WERI-Rb-1 (cell line): Measurements from ENCODE around the gene CYP3A5.

ENCODE experiments used
- DNase-seq: peaks from one replicate; pipeline ENCODE4 v3.0.0-alpha.2; 2020
- H3K27ac ChIP-seq: fragments of 250-450 bp; sonication (Bioruptor Pico); 2 replicates; pipeline ENCODE4 v1.5.1; 2020; ENCODE audit warnings: mild to moderate bottlenecking, moderate library complexity
- H3K27me3 ChIP-seq: fragments of 250-450 bp; sonication (Bioruptor Pico); 2 replicates; pipeline ENCODE4 v1.5.1; 2021; ENCODE audit warnings: mild to moderate bottlenecking, low read depth, moderate library complexity; ENCODE audit not compliant: insufficient read depth, severe bottlenecking
- H3K36me3 ChIP-seq: fragments of 250-450 bp; sonication (Bioruptor Pico); 2 replicates; pipeline ENCODE4 v1.5.1; 2020; ENCODE audit warnings: mild to moderate bottlenecking, moderate library complexity
- H3K4me3 ChIP-seq: 2 replicates; pipeline ENCODE4 v1.5.1; 2011; ENCODE audit warnings: low read depth, mild to moderate bottlenecking, control low read depth, low read length
- H3K9me3 ChIP-seq: fragments of 250-450 bp; sonication (Bioruptor Pico); 2 replicates; pipeline ENCODE4 v1.5.1; 2021; ENCODE audit warnings: mild to moderate bottlenecking, moderate library complexity; ENCODE audit not compliant: severe bottlenecking
- CTCF ChIP-seq: IDR thresholded peaks from 2 replicates; pipeline ENCODE4 v1.5.1; 2011; ENCODE audit warnings: low read depth, mild to moderate bottlenecking, control low read depth, inconsistent platforms, low read length

CYP3A5 gene

GRCh38 chr7:99616359-99617191 is 63.2 kb downstream of the CYP3A5 start, which contains the start of gene ZSCAN25:
Gene ZSCAN25 (plus strand): TSS chr7:99616946. CDS start chr7:99619607, 2,661 bp downstream.
- Histone ChIP-seq H3K36me3 (peaks cover 36% of the 10 kb centered on the region), H3K27me3 (no peaks in the 10 kb centered on the region), H3K27ac (peak within 1 kb of the TSS; percentile 88), H3K4me3 (peak within 1 kb of the TSS; percentile 76), H3K9me3 (no peaks in the 10 kb centered on the region)
- DNase-seq, result peak; percentile 96
- TF ChIP-seq CTCF, result peak; percentile 76

- peaks cover 30% of the 10 kb centered on the region for H3K36me3 ChIP-seq
- H3K27ac ChIP-seq, result no peak overlapping the region
- no peaks in the 10 kb centered on the region for H3K9me3 ChIP-seq
- H3K27me3 ChIP-seq, result peaks cover 2% of the 10 kb centered on the region
- peak overlapping the region; percentile 76; the same call in 1 of the 2 replicates for H3K4me3 ChIP-seq
- no peak for TF ChIP-seq CTCF
- no peak for DNase-seq
Measured at GRCh38 chr7:99615989-99616358, 63.8 kb downstream of the CYP3A5 start.

GRCh38 chr7:99614495-99614894 is 65.3 kb downstream of the CYP3A5 start:
- no peak for TF ChIP-seq CTCF
- Histone ChIP-seq H3K4me3 (no peak overlapping the region), H3K36me3 (peaks cover 15% of the 10 kb centered on the region), H3K27me3 (peaks cover 8% of the 10 kb centered on the region), H3K27ac (no peak overlapping the region), H3K9me3 (no peaks in the 10 kb centered on the region)
- DNase-seq, result no peak

- TF ChIP-seq CTCF, result no peak
- H3K36me3 ChIP-seq, result no peaks in the 10 kb centered on the region
Measured at GRCh38 chr7:99607548-99607947, 72.2 kb downstream of the CYP3A5 start.

GRCh38 chr7:99606531-99606930 is 73.3 kb downstream of the CYP3A5 start:
- no peak overlapping the region for H3K27ac ChIP-seq
- no peak for DNase-seq
- H3K36me3 ChIP-seq, result no peaks in the 10 kb centered on the region
- TF ChIP-seq CTCF, result no peak
- no peak overlapping the region for H3K4me3 ChIP-seq
- H3K27me3 ChIP-seq, result peaks cover 8% of the 10 kb centered on the region
- H3K9me3 ChIP-seq, result no peaks in the 10 kb centered on the region

More at GRCh38 chr7:99607548-99607947, 72.2 kb downstream of the CYP3A5 start:
- Histone ChIP-seq H3K9me3 (no peaks in the 10 kb centered on the region), H3K27me3 (peaks cover 8% of the 10 kb centered on the region), H3K27ac (no peak overlapping the region), H3K4me3 (no peak overlapping the region)
- no peak for DNase-seq

- DNase-seq, result no peak
- H3K27me3 ChIP-seq, result peaks cover 1% of the 10 kb centered on the region
- no peak overlapping the region for H3K4me3 ChIP-seq
- H3K9me3 ChIP-seq, result no peaks in the 10 kb centered on the region
- no peak for TF ChIP-seq CTCF
- no peak overlapping the region for H3K27ac ChIP-seq
- no peaks in the 10 kb centered on the region for H3K36me3 ChIP-seq
Measured at GRCh38 chr7:99605527-99605926, 74.3 kb downstream of the CYP3A5 start.
